ENCODE results near the gene KCNMA1. TPM values are rescaled to one million over a fixed set of nuclear protein-coding genes. Genes with fewer than 3 reads are reported as not detected.

KCNMA1 gene
- total RNA-seq, 3 donors from 2014 or later, result 45.4 to 312 (median 62.4) TPM

GRCh38 chr10:76910184-76910962, 727.2 kb downstream of the KCNMA1 start:
- ATAC-seq, result no peak
- intact Hi-C loops (cut with DNase I, micrococcal nuclease), result no loop called here

GRCh38 chr10:76906256-76906655, 731.4 kb downstream of the KCNMA1 start:
- no peak for TF ChIP-seq CTCF (IDR thresholded peaks at IDR 0.05)
- intact Hi-C loops (cut with DNase I, micrococcal nuclease), result no loop called here
- DNase-seq (no peak), ATAC-seq (no peak)
- Histone ChIP-seq H3K9me3 (no peaks in the 10 kb centered on the region), H3K36me3 (ENCODE audit: low read depth) (no peaks in the 10 kb centered on the region), H3K4me3 (no peak overlapping the region), H3K4me1 (ENCODE audit: low read depth) (no peaks in the 10 kb centered on the region)

More at GRCh38 chr10:76910184-76910962, 727.2 kb downstream of the KCNMA1 start:
- Histone ChIP-seq H3K4me3 (no peak overlapping the region), H3K36me3 (ENCODE audit: low read depth) (no peaks in the 10 kb centered on the region), H3K4me1 (ENCODE audit: low read depth) (no peaks in the 10 kb centered on the region), H3K9me3 (no peaks in the 10 kb centered on the region)
- no peak for TF ChIP-seq CTCF (IDR thresholded peaks at IDR 0.05)
- no peak for DNase-seq

GRCh38 chr10:76905251-76905650, 732.4 kb downstream of the KCNMA1 start:
- TF ChIP-seq CTCF (IDR thresholded peaks at IDR 0.05), result no peak
- Histone ChIP-seq H3K36me3 (ENCODE audit: low read depth) (no peaks in the 10 kb centered on the region), H3K4me3 (no peak overlapping the region), H3K4me1 (ENCODE audit: low read depth) (no peaks in the 10 kb centered on the region), H3K9me3 (no peaks in the 10 kb centered on the region)
- DNase-seq, result no peak
- ATAC-seq, result no peak
- intact Hi-C loops (cut with DNase I, micrococcal nuclease), result no loop called here

GRCh38 chr10:76903387-76903945, 734.1 kb downstream of the KCNMA1 start:
- Histone ChIP-seq H3K9me3 (no peaks in the 10 kb centered on the region), H3K4me1 (ENCODE audit: low read depth) (no peaks in the 10 kb centered on the region), H3K4me3 (no peak overlapping the region), H3K36me3 (ENCODE audit: low read depth) (no peaks in the 10 kb centered on the region)
- intact Hi-C loops (cut with DNase I, micrococcal nuclease), result no loop called here
- DNase-seq (no peak), ATAC-seq (no peak)
- no peak for TF ChIP-seq CTCF (IDR thresholded peaks at IDR 0.05)

GRCh38 chr10:76902949-76903348, 734.7 kb downstream of the KCNMA1 start:
- ATAC-seq, result peak; percentile 69
- intact Hi-C loops (cut with DNase I, micrococcal nuclease), result no loop called here
- Histone ChIP-seq H3K36me3 (ENCODE audit: low read depth) (no peaks in the 10 kb centered on the region), H3K9me3 (no peaks in the 10 kb centered on the region), H3K4me1 (ENCODE audit: low read depth) (no peaks in the 10 kb centered on the region), H3K4me3 (no peak overlapping the region)
- peak in 2 of 3 donors; percentile 73 to 76 for DNase-seq
- TF ChIP-seq CTCF (IDR thresholded peaks at IDR 0.05), result no peak
